Measurements from ENCODE around the gene TWIST2. TPM values are rescaled to one million over a fixed set of nuclear protein-coding genes. Genes with fewer than 3 reads are reported as not detected.

TWIST2 gene
- total and polyA plus RNA-seq, 11 donors = 0.39 to 10.9 (median 1.4) TPM

GRCh38 chr2:238865744-238866355 lies 18.0 kb downstream of the TWIST2 start:
- Histone ChIP-seq H3K27ac (peak overlapping the region in 1 of 12 donors; percentile 74), H3K4me3 (no peak overlapping the region)
- WGBS, 4 donors = 89 to 92% (median 91%) methylated on average over 15 of the region's 15 CpGs

GRCh38 chr2:238866656-238867277 lies 18.9 kb downstream of the TWIST2 start:
- no peak for TF ChIP-seq CTCF (IDR thresholded peaks at IDR 0.05)
- Histone ChIP-seq H3K4me1 (peaks cover 0 to 20% (median 5%) of the 10 kb centered on the region in 12 donors), H3K36me3 (no peaks in the 10 kb centered on the region), H3K9me3 (no peaks in the 10 kb centered on the region), H3K27ac (peak overlapping the region in 1 of 12 donors; percentile 57), H3K4me3 (no peak overlapping the region), H3K27me3 (no peaks in the 10 kb centered on the region)
- intact Hi-C loops (cut with DNase I) = no loop called here
- no peak for DNase-seq
- WGBS, 4 donors = 75 to 79% (median 78%) methylated on average over 17 of the region's 17 CpGs
- ATAC-seq = no peak

More at GRCh38 chr2:238865744-238866355, 18.0 kb downstream of the TWIST2 start:
- no peak for ATAC-seq
- no peak for DNase-seq
- TF ChIP-seq CTCF (IDR thresholded peaks at IDR 0.05) (no peak), POLR2A (IDR thresholded peaks at IDR 0.05) (no peak)
- H3K9me3 ChIP-seq = no peaks in the 10 kb centered on the region
- no peaks in the 10 kb centered on the region for H3K27me3 ChIP-seq
- no peaks in the 10 kb centered on the region for H3K36me3 ChIP-seq
- peaks cover 0 to 20% (median 5%) of the 10 kb centered on the region in 12 donors for H3K4me1 ChIP-seq
- intact Hi-C loops (cut with DNase I) = no loop called here

- H3K27ac ChIP-seq = peak overlapping the region in 1 of 12 donors; percentile 65
- no peaks in the 10 kb centered on the region for H3K9me3 ChIP-seq
- H3K4me1 ChIP-seq = peaks cover 0 to 20% (median 5%) of the 10 kb centered on the region in 12 donors
- TF ChIP-seq POLR2A (IDR thresholded peaks at IDR 0.05) = no peak
- 53 to 58% (median 55%) methylated on average over 4 to 10 of the region's 10 CpGs for WGBS, 4 donors
- DNase-seq (no peak), ATAC-seq (no peak)
- intact Hi-C loops (cut with DNase I) = no loop called here
- no peak overlapping the region for H3K4me3 ChIP-seq
- H3K36me3 ChIP-seq = no peaks in the 10 kb centered on the region
- no peaks in the 10 kb centered on the region for H3K27me3 ChIP-seq
Measured at GRCh38 chr2:238868067-238868524, 20.2 kb downstream of the TWIST2 start.

- Histone ChIP-seq H3K4me1 (peaks cover 0 to 16% (median 5%) of the 10 kb centered on the region in 12 donors), H3K9me3 (no peaks in the 10 kb centered on the region), H3K27ac (peak overlapping the region in 1 of 12 donors; percentile 65), H3K27me3 (no peaks in the 10 kb centered on the region), H3K4me3 (no peak overlapping the region), H3K36me3 (no peaks in the 10 kb centered on the region)
- intact Hi-C loops (cut with DNase I) = no loop called here
- DNase-seq = peak in 1 of 5 donors; percentile 62
- 74 to 85% (median 80%) methylated on average over 16 to 25 of the region's 25 CpGs for WGBS, 4 donors
- TF ChIP-seq CTCF (IDR thresholded peaks at IDR 0.05) = no peak
- no peak for TF ChIP-seq POLR2A (IDR thresholded peaks at IDR 0.05)
- peak in 1 of 4 donors; percentile 20 for ATAC-seq
Measured at GRCh38 chr2:238868616-238869292, 20.9 kb downstream of the TWIST2 start.
